Left hindlimb (tissue), 1 donor: Measurements from ENCODE around the gene CLDN22.
"Not testable (repeated sequence)": the region's sequence is repeated elsewhere in the genome, so short reads cannot be mapped to it uniquely, and the experiment has no call there.

Experiments
- DNase-seq: peaks from one replicate; pipeline ENCODE4 v3.0.0-alpha.2; 2018

Gene CLDN22

DNA sequence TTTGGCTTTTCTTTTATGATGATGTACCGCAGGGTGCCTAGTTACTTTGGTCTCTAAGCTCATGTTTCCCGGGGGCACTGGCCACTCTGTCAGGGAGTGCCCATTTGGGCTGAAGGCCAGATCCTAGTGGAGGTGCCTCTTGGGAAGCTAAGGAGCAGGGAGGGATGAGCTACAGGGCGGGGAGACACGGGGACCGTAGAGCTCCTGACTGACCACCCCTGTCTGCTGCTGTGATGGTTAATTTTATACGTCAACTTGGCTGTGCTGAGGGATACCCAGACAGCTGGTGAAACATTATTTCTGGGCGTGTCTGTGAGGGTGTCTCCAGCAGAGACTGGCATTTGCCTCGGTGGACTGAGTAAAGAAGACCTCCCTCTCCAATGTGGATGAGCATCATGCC, 27.1 kb upstream of the CLDN22 start:
- no peak for DNase-seq

DNA sequence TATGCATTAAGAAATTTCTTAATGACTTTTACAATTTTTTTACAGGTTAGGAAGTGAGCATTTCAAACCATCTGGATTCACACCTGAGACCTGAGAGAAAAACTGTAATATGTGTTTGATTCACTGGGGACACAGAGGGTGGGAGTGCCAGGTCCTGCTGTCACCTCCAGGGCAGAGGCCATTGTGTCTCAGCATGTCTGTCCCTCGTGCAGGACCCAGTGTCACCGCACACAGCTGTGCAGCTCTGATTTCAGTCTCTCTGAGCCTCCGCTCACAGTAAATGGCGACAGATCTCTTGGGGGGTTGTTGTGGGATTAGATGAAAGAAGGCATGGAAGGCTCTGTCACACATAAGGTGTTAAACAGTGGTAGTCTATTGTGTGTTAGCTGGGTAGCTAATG, 25.2 kb upstream of the CLDN22 start:
- DNase-seq = no peak

DNA sequence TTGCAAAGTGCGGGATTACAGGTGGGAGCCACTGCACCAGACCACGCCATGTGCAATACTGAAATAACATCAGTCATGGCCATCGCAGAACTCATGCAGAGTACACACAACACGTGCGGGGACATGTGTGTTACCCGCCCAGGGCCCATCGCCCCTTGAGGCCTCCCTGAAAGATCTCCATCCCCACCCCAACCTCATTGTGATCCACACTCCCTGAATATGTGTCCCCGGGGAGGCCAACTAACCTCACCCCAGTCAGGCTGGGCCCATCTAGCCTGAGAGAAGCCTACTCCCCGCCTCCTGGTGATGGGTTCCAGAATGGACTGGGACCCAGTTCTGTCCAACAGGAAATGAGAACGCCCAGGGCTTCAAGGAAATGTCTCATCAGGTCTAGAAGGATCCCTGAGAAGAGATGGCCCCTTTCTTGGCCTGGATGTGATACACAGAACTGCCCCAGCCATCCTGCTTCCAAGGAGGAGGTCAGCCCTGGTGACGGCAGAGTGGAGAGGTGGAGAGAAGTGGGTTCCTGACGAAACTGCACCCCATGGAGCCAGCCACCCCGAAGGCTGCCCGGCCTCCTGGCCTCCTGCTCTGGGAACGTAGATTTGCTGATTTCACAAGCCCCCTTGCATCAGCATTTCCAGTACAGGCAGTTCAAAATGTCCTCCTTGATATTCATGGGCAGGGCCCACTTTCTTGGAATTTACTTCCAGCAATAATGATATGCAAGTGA, 24.6 kb upstream of the CLDN22 start:
- no peak for DNase-seq

DNA sequence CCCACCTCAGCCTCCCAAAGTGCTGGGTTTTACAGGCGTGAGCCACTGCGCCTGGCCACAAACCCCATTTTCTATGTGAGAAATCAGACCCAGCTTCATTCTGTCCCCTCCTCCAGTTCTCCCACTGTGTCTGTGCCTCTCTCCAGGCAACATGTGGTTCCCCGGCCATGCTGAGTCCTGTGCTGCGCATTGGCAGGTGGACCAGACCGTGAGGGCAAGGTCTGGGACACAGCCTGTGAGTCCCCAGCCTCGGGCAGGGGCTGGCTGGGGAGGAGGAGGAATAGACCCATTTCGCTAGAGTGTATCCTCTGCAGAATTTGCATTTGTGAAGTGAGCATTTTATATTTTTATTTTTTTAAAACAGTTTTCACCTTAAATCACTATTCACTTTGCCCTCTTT, 23.7 kb upstream of the CLDN22 start:
- no peak for DNase-seq

DNA sequence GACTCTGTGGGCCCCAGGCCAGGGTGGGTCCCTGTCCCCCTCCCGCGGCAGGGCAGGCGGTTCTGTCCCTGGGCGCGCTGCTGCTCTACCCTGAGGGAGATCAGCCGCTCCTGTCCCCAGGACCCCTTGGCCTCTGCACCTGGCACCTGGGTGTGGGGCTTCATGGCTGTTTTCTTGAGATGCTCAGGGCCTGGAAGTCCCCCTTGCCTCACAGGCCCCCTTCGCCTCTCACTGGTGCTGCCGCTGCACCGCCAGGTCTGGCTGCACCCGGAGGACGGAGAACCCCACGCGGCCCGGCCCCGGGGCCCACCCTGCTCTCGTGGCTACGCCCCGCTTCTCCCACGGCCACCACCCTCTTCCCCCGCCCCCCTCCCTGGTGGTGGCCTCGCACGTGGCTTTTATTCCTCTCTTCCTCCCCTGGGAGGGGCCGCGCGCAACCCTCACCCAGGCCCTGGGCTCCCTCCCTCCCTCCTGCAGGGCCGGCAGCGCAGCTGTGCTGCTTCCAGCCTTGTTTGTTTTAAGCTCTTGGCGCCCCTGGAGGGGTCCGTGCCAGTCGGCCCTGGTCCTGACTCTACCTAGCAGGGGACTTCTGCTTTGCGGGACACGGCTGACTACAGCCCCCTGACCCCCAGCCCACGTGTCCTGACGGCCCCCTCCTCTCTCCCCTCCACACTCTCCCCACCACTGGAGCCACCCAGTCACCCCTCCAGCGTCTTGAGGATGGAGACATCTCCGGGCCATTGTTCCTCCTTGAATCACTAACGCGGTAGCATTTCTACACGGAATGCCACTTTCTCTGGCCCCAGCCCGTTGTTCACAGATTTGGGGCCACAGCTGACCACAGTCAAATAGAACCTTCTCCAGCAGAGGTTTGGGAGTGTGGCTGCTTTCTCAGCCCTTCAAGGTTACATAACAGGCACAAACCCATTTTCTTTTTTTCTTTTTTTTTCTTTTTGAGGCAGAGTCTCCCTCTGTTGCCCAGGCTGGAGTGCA, 22.8 kb upstream of the CLDN22 start:
- DNase-seq = no peak

DNA sequence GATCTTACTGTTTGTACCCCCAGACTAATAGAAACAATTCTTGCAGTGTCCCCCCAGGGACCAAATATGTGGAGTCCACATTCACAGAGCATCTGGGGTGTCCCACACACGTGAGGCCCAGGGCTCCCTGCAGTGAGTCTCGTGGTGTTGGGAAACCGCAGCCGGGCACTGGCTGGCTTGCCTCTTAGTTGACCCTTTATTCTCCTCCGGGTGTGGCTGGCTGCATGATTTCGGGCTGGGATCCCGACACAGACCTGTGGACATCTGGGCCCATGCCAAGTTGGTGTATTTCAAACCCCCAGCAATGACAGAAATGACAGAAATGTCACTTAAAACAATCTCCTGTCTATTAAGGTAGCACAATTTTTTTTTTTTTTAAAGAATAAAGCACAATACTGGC, 17.8 kb upstream of the CLDN22 start:
- no peak for DNase-seq

DNA sequence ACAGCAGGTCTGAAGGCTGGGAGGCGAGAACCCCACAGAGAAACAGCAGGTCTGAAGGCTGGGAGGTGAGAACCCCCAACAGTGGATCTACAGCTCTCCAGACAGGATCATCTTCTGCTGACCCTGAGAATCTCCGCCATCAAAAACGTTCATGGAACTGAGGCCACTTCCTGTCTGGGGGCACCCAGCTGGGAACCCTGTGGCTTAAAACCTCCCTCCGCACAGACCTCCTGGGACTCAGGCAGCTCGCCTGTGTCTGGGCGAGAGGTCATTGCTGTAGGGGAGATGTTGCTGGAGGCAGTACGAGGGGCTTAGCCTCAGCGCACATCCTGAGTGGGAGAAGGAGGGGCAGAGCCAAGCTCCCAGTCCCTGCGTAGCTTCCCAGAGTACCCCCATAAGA, 17.3 kb upstream of the CLDN22 start:
- DNase-seq = no peak

DNA sequence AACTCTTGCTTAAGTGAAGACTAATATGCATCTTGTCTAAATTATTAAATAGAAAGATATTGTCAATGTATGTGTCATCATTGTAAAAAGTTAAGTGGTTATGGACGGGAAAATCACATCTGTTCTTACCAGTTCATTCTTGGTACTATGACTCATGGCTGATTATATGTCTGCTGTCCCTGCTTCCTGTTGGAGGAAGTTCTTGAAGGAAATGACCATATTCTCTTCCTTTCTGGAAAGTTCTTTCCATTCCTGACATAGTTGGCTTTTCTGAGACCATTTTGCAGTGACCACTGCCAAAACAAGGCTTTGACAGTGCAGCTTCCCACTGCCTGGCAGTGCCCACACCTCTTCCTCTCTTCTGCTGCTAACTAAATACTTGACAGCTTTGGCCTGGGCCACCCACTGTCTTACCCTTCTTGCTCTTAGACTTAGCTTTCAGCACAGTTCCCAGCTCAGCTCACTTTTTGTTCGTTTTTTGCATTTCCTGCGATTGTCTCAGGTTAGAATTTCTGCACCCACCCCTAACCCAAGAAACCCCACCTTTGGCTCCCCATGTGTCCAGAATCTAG, 15.4 kb upstream of the CLDN22 start:
- no peak for DNase-seq

DNA sequence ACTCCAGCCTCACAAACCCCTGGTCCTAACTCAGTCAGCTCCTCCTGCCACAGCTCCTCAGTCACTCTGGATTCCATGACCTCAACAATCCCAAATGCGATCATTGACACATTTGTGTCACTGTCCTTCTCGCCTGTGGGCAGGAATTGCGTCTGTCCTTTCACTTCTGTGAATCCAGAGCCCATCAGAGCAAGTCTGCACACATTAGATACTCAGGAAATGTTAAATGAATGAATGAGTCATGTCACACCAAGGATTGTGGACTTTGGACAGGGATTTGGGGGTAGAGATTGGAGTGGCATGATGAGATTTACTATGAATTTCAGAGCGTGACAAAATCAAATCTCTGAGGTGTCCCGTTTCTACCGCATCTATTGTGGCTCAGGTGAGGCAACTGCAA, 13.9 kb upstream of the CLDN22 start:
- no peak for DNase-seq

DNA sequence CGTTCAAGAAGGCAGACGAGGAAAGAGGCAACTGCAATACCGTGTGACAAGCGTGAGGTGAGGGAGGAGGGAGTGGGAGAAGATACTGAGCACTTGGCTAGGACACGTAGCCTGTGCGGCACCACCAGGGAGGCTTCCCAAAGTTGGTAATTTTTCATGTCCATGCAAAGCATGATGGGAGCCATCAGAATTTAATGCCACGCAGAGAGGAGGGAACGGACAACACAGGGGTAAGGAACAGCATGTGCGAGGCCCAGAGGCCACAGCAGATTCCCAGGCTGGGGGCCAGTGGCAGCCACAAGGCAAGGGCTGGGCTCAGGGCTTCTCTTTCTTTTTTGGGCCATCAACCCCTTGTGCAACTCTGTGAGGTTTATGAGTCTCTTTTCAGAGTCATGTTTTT, 13.1 kb upstream of the CLDN22 start:
- no peak for DNase-seq

DNA sequence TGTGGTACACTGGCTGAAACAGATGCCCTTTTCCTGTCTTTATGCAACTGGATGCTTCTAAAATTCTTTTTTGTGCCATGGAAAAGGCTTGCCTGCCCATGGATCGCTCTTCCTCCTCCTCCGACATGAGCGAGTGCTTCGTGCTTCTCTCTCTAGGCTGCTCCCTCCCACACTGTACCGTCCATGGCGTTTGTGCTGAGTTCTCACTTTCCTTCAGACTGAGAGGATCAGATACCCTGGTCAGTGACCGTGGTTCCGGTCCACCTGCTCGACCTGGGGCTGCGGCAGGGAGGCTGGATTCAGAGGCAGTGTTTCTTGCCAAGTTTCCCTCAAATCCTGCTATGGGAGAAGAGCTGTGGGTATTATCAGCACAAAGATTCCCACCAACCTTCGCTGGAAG, 12.4 kb upstream of the CLDN22 start:
- DNase-seq = no peak

DNA sequence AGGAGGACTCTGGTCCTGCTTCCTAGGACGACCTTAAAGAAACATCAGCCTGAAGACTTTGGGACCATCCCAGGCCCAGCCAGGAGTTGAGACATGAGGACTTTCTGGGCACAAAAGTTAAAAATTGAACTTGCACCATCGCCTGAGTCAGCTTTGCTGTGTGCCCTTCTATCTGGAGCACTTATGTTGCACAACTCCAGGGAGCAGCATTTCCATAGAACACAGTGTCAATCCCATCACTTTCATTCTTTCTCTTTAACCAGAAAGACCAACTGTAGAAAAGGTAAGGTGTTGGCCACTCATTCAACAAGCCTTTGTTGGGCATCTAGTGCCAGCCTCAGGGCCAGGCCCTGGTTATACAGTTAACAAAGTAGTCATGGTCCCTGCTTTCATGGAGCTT, 10.8 kb upstream of the CLDN22 start:
- no peak for DNase-seq

DNA sequence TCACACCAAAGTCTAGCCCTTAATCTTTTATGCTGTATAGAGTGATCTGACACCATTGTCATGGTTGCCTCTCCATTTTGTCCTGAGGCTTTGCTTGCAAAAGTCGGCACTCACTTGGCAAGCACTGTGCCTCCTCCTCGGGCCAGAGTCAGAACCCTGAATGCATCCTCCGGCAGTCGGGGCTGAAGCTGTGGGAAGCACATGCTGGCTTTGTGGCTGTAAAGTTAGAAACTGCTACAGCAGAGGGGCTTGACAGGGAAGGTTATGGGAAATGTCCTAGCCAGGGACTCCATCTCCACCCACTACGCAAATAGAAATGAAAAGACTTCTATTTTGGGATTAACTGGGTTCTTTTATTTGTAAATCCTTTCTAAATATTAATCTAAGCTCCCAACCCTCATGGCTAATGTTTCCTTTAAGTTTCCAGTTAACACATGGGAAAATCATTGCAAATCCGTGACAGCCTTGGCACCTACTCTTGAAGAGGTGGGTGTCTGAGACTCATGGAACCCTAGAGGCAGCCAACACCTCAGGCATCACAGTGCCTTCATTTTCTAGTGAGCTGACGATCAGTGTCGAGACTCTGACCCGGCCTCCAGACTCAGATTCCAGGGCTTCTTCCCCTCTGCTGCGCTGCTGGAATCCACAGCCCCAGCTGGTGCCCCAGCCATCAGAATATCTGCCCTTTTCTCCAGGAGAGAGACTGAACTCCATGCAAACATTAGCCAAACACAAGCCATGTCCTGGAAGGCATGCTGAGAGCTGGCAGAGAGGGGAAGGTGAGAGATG, 10.1 kb upstream of the CLDN22 start:
- peak; percentile 50 for DNase-seq

DNA sequence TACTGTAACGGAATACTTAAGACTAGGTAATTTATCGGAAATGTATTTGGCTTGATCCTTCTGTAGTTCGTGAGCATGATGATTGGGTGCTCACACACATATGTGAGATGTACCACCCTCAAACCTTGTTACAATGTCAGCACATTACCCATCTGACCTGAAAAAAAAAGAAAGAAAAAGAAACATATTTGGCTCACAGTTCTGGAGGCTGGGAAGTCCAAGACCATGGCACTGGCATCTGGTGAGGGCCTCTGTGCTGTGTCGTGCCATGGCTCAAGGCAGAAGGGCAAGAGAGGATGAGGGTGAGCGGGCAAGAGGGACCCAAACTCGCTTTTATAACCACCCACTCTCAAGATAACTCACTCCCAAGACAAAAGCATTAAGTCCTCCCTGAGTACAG, 9.2 kb upstream of the CLDN22 start:
- DNase-seq = no peak

DNA sequence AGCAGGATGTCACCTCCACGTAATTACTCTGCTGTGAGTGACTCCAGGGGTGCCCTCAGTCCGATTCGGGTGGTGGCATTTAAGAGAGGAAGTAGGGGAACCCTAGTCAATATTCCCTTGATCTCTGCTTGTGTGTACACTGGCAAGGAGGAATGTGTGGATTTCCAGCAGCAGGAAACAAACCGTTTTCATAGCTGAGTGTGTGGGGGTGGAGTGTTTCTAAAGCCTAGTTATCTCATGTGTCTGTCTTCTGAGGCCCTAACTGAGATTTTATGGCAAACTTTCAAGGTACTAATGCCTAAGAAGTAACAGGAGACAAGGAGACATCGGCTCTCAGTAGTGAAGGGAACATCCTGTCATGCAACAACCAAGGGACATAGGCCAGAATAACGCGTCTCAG, 8.8 kb upstream of the CLDN22 start:
- no peak for DNase-seq

DNA sequence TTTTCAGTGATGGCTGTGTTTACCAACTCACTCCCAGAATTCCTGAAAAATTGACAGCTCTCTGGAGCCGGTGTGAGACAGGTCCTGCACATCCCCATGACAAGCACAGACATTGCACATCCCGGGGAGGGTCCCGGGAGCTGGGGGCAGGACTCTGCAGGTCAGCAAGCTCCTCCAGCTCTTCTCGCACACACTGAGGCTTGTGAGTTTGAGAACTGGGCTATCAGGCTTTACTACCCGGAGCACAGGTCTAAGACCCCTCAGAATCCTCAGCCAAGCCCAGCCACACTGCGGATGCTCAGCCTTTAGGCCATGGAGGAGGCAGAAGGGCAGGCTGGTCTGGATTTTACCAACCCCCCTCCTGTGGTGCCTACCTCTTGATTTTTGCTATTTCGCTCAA, 7.8 kb upstream of the CLDN22 start:
- no peak for DNase-seq

DNA sequence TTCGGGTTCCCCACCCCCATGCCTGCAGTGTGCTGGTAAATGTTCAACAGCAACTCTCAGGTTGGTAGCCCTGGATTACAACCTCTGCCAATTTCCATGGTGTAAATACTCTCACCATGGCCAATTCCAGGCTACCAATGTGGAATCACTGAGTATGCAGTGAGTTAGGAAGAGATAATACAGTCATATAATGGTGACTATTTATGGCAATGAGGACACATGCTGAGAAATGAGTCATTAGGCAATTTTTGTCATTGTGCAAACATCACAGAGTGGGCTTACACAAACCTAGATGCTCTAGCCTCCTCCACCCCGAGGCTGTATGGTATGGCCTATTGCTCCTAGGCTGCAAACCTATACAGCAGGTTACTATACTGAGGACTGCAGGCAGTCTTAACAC, 6.8 kb upstream of the CLDN22 start:
- DNase-seq = no peak

DNA sequence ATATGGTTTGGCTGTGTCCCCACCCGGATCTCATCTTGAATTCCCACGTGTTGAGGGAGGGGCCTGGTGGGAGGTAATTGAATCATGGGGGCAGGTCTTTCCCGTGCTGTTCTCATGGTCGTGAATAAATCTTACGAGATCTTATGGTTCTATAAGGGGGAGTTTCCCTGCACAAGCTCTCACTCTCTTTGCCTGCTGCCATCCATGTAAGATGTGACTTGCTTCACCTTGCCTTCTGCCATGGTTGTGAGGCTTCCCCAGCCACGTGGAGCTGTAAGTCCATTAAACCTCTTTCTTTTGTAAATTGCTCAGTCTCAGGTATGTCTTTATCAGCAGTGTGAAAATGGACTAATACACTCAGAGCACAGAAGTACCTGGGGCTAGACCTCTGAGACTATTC, 6.3 kb upstream of the CLDN22 start:
- DNase-seq = not testable (repeated sequence)

DNA sequence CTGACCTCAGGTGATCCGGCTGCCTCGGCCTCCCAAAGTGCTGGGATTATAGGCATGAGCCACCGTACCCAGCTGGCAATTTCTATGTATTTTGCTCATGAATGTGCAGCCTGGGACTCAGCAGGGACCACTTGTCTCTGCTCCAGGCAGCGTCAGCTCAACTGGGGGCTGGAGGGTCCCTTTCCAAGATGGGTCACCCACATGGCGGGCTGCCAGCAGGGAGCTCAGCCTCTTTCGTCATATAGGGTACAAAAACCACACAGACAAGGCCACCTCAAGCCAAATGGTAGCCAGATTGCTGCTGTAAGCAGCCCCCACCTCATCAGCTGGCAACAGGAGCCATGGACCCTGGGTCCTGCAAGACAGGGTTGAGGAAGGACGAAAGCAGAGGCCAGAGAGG, 4.5 kb upstream of the CLDN22 start:
- DNase-seq = no peak

DNA sequence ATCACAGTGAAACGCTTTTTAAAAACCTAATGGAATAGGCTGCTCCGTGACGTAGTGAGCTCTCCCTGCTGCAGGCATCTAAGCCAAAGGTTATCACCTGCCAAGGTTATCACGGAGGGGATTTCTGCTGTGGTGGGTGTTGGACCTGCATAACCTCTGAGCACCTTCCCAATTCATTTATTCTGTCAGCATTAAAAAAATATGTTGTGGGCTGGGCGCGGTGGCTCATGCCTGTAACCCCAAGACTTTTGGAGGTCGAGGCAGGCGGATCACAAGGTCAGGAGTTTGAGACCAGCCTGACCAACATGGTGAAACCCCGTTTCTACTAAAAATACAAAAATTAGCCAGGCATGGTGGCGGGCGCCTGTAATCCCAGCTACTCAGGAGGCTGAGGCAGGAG, 4.0 kb upstream of the CLDN22 start:
- not testable (repeated sequence) for DNase-seq

DNA sequence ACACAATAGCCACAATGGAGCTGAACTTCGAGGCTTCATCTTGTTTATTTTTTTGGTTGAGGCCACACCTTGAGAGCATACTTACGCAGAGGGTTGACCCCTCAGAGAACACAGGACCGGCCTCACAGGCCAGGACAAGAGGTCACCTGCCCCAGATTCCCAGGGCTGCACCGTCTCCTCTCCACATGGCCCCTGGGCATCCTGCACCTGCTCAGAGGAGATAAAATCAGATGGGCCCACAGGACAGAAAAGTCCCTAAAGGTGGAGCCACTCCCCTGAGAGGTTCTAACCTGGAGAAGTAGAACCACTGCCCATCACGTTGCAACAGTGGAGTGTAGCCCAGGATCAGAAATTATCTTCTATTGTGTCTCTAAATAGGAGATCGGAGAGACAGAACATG, 3.2 kb upstream of the CLDN22 start:
- no peak for DNase-seq

DNA sequence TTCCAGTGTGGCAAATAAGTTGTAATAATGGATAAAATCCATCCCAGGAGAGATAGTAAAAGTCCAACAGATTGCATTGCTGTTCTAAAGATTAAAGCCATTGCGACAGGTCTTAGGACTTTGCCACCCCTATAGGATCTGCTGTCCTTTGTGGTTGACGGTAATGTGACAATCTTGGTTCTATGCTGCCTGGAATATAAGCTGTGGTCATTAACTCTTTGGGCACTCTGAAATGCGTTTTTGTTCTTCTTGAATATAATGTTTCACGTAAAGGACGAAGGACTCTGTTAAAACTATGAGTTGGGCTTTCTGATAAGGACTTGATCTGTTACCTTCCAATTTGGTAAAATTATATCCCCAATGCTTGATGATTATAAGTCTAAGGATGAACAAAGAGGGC, 2.2 kb upstream of the CLDN22 start, which contains the start of gene CLDN24:
Gene CLDN24 (minus strand): TSS at position 101 of the 400 bp plus-strand sequence. CDS start 0 bp downstream, at position 101.
- no peak for DNase-seq

DNA sequence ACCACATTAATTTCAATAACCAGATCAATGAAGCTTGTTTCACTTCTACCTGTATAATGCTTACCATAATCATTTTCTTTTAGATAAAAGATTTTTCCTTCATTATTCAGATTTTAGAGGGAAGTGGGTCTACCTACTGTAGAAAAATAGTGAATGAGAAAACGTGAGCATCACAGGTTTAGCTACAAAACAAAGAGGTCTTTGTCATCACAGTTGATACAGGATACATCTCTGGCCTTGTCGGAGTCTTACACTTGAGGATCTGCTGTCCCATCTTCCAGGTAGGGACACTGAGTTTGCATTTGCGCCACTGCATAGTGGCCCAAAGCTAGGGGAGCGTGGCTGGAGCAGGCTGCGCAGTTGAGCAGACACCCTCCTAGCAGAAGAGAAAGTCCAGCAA, 1.4 kb upstream of the CLDN22 start:
- no peak for DNase-seq
